CD4-positive, alpha-beta T cell treated with Interferon gamma for 1 hour (primary cell): ENCODE results near the gene ZNF610.
"Not testable (repeated sequence)": the region's sequence is repeated elsewhere in the genome, so short reads cannot be mapped to it uniquely, and the experiment has no call there.

Experiments used
- DNase-seq: peaks from one replicate; pipeline ENCODE4 v3.0.0-alpha.2; 2020

Gene ZNF610

GRCh38 chr19:52336117-52336790 lies at the start of gene ZNF610:
Gene ZNF610 (plus strand): TSS chr19:52336243. CDS start chr19:52349173, 12,930 bp downstream.
- peak; percentile 84 for DNase-seq

DNA sequence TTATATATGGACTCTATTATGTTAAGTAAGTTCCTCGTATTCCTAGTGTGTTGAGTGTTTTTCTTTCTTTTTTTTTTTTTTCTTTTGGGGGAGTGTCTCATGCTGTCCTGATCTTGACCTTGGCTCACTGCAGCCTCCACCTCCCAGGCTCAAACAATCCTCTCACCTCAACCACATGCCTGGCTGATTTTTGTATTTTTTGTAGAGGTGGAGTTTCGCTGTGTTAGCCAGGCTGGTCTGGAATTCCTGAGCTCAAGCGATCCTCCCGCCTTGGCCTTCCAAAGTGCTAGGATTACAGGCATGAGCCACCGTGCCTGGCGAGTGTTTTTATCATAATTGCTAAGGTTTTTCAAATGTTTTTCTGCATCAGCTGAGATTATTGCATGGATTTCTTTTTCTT lies 49.8 kb upstream of the ZNF610 start:
- no peak for DNase-seq

GRCh38 chr19:52291781-52292180 lies 44.3 kb upstream of the ZNF610 start:
- no peak for DNase-seq

- DNase-seq, result not testable (repeated sequence)
These were observed 43.1 kb upstream of the ZNF610 start for GRCh38 chr19:52292946-52293345.

- no peak for DNase-seq
These were observed 39.7 kb upstream of the ZNF610 start for GRCh38 chr19:52296400-52296772.

- DNase-seq, result peak; percentile 79
These were observed 39.1 kb upstream of the ZNF610 start, which contains the start of gene ZNF480 for GRCh38 chr19:52296773-52297600. Gene ZNF480 (plus strand): TSS chr19:52297169. CDS start chr19:52300413, 3,244 bp downstream.

DNA sequence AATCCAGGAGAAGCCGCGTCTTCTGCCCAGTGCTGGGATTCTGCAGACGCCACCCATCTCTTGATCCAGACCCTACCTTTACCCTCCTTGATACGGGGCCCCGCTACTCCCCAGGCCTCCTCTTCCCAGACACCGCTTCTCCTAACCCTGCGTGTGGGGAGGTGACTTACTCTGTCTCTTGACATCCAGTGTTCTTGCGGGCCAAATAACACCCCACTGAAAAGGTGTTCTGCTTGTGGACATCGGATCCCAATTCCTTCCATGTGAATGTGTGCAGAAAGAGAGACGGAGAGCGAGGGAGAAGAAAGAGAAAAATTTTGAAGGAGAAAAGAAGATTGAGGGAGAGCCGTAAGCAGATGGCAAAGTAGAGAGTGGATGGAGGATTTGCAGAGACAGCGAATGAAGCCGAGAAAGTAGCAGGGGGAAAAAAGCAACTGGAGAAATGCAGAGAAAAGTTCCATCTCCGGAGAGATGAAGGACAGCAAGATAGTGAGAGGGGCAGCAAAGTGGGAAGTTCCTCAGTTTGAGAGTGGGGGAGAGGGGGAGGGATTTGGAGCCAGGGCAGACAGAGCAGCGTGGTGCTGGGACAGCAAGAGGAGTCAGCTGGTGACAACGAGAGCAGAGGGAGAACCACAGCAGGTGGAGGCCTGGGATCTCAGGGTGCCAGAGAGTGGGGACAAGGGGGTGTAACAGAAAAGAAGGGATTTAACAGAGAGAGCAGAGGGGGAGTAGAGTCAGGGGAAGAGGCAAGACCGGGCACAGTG lies 38.3 kb upstream of the ZNF610 start:
- DNase-seq, result no peak

- no peak for DNase-seq
These were observed 28.8 kb upstream of the ZNF610 start for GRCh38 chr19:52307275-52307674.

DNA sequence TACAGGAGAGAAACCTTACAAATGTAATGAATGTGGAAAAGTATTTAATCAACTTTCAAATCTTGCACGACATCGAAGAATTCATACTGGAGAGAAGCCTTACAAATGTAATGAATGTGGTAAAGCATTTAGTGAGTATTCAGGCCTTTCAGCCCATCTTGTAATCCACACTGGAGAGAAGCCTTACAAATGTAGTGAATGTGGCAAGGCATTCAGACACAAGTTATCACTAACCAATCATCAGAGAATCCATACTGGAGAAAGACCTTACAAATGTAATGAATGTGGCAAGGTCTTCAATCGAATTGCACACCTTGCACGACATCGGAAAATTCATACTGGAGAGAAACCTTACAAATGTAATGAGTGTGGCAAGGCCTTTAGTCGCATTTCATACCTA lies 13.6 kb upstream of the ZNF610 start:
- DNase-seq, result no peak

GRCh38 chr19:52331757-52332156 lies 4.3 kb upstream of the ZNF610 start:
- DNase-seq, result no peak

DNA sequence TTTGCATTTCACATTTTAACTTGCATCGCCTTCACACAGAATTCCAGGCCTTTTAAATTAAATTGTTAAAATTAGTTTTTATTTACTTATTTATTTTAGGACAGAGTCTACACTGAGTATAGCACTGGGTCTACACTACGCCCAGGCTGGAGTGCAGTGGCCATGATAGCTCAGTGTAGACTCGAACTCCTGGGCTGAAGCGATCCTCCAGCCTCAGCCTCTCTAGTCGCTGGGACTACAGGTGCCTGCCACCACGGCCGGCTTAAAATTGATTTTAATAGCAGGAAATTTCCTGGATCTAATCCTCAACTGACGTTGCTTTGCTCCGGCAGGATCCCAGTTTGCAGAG lies 301 bp upstream of the ZNF610 start:
- no peak for DNase-seq

- no peak for DNase-seq
These were observed 843 bp downstream of the ZNF610 start for GRCh38 chr19:52336791-52337381.

DNA sequence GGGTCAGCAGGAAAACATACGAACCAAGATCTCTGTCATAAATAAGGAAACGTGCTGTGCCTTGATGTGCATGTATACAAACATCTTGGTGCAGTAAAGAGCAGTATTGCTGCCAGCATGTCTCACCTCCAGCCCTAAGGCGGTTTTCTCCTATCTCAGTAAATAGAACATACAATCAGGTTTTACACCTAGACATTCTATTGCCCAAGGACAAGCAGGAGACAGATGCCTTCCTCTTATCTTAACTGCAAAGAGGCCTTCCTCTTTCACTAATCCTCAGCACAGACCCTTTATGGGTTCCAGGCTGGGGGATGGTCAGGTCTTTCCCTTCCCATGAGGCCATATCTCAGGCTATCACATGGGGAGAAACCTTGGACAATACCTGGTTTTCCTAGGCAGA lies 3.0 kb downstream of the ZNF610 start:
- not testable (repeated sequence) for DNase-seq

DNA sequence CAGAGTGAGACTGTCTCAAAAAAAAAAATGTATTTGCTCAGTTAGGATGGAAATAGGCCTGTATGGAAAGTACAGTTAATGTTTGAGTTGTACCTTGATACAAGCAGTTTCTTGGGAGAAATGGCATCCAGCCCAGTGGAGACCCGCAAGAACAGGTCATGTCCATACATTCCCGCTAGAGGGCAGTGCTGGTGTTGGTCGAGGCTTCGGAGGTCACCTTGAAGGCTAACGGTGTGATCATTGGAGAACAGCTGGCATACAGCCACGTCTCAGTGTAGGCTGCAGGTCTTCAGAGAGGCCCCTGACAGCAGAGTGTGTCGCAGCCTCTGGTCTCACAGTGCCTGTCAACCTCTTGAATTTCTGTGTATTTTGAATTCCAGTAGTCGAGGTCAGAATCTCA lies 7.5 kb downstream of the ZNF610 start:
- peak; percentile 55 for DNase-seq

- DNase-seq, result no peak
These were observed 9.1 kb downstream of the ZNF610 start for GRCh38 chr19:52345162-52345561.

DNA sequence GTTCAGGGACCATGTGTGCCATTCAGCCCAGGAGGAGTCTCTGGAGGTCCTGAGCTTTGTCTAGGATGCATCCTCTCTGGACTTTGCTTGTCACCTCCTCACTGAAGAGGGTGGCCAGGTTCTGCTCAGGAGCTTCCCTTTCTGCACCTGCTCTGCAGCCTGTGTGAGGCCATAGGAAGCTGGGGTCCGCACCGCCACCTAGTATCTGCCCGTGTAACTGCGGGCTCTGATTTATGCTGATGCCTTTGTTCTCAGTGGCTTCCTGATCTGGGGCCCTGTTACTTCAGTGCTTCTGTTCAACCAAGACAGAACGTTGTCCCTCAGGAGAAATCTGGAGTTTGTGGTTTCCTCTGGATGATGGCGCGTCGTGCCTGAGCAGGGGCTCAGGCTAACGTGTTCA lies 15.5 kb downstream of the ZNF610 start:
- no peak for DNase-seq

DNA sequence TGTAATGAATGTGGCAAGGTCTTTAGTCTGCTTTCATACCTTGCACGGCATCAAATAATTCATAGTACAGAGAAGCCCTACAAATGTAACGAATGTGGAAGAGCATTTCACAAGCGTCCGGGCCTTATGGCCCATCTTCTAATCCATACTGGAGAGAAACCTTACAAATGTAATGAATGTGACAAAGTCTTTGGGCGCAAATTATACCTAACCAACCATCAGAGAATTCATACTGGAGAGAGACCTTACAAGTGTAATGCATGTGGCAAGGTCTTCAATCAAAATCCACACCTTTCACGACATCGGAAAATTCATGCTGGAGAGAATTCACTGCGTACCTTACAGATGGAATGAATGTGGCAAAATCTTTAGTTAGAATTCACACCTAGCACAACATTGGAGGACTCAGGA lies 30.4 kb downstream of the ZNF610 start:
- DNase-seq, result no peak

GRCh38 chr19:52369559-52370340 lies 33.7 kb downstream of the ZNF610 start, which contains the start of gene ZNF880:
Gene ZNF880 (plus strand): TSS chr19:52369923. CDS start chr19:52369966, 43 bp downstream.
- DNase-seq, result peak; percentile 89

GRCh38 chr19:52370341-52370710 lies 34.3 kb downstream of the ZNF610 start:
- DNase-seq, result no peak

DNA sequence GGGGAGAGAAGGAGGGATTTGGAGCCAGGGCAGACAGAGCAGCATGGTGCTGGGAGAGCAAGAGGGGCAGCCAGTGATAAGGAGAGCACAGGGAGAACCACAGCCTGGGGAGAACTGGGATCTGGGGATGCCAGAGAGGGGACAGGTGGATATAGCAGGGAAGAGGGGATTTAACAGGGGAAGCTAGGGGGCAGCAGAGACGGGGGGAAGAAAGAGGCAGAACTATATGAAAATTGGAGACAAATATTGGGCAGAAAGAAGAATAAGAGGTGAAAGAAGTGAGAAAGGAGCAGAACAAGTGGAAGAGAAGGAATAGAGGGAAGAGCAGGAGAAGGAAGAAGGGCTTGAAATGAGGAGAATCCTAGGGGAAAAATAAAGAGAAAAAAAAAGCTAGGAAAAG lies 55.1 kb downstream of the ZNF610 start:
- DNase-seq, result no peak

GRCh38 chr19:52397310-52398080 lies 61.5 kb downstream of the ZNF610 start, which contains the start of gene ZNF528:
Gene ZNF528 (plus strand): TSS chr19:52397849. CDS start chr19:52402014, 4,165 bp downstream.
- peak; percentile 91 for DNase-seq
